Stimulated activated CD8-positive, alpha-beta memory T cell treated with anti-CD3 and anti-CD28 coated beads, Interleukin-12 subunit alpha, Interleukin-12 subunit beta, amount 100 ng/mL, for 24 hours (primary cell): ENCODE results near the gene IL9.

Experiments
- DNase-seq: peaks from one replicate; pipeline ENCODE4 v3.0.0-alpha.2; 2020; ENCODE audit errors: extremely low read depth

The IL9 gene

DNA sequence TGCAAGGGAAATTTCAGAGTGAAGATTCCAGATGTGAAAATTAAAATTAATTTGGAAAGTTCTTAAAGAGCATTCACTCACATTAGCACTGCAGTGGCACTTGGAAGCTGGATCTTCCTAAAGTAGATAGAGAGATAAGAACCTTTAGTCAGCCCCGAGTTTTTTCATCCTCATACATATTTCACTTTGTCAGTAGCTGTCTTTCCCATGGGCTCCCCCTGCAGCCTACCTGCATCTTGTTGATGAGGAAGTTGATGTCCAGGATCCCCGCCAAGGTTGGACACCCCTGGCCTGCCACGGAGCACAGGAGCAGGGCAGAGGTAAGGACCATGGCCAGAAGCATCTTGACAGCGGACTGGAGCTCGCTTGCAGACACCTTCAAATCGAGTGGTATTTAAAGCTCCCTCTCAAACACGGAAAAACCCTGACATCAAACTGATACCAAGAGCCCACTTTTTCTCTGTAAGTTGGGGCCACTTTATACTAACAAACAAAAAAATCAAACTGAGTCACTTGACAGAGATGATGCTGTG lies at the start of gene IL9:
IL9 (minus strand) TSS at position 368 of the 533 bp plus-strand sequence; CDS start at position 343, 25 bp downstream.
- no peak for DNase-seq

DNA sequence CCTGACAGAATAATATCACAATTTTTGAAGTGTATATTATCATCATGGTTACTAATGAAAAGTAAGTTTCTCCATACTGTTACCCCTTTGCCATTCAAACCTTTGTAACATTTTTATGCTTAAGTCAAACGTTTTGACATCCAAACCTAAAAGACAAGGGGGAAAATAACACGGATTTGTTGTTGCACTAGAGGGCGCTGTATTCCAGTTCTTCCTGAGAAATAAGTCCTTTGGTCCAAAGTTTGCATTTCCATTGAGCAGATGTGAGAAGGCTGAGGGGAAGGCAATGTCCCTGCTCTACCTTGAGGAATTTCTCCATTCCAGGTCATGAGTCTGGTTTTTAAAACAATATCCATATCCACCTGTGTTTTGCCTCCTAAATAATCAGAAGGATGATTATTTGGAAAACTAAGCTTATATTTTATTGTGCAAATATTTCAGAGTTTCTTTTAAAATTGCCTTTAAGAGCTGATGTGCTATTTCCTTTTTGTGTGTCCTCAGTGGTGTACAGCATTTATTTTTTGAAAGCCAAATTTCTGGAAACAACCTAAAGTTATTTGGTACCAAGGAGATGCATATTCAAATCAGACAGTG lies 49.4 kb upstream of the IL9 start:
- no peak for DNase-seq

DNA sequence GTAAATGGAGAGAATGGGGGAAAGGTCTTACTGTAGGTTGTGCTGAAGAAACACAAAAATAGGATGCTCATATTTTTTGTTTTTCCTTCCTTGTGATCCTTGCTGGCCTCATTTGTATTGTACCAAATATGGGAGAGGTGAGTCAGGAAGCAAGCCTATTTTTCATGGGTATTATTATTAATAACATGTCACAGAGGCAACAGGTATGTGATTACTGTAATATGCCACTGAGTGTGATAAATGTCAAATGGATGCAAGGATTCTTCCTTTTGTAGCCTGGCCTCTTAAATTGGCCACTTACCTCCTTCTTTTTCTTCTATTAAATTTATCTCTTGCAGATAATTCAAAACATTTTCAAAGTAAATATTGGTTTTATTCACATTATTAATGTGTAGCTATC lies 48.9 kb upstream of the IL9 start:
- no peak for DNase-seq

DNA sequence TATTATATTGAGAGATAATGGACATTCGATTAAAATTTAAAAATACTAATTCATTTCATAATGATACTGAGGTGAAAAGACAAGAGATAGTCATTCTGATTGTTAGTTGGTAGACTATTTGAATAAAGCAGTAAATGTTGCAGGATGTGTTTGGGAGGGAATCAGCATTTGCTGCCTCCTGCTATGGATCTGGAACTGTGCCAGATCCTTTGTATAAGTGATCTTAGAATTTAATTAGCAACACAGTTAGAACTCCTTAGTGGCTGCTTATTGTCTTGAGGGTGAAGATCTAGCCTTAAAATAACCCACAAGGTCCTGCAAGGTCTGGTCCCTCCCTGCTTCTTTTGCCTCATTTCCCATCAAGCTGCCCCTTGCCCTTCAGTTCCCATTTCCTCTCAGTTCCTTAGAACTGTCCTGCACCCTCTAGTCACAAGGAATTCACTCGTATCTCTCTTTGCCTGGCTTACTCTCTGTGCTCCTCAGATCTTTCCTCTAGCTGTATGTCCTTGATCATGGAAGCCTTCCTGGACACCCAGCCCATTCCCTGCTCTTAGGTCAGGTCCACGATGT lies 46.6 kb upstream of the IL9 start:
- DNase-seq: no peak

DNA sequence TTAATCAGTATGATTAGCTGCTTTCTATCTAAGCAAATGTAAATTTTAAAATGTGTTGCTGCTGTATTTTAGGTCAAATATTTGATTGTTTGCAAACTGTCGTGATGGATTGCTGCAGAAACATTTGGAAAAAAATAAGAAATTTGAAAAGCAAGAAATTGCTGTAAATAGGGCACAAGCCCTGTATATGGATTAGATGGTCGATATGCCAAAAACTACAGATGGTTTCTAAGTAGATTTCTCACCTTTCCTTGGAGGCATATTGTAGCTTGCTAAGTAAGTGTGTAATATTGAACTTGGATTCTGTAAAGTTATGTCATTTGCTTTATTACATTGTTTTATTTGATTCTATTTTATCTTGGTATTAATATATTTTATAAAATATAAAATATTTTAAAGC lies 46.1 kb upstream of the IL9 start:
- DNase-seq: no peak

DNA sequence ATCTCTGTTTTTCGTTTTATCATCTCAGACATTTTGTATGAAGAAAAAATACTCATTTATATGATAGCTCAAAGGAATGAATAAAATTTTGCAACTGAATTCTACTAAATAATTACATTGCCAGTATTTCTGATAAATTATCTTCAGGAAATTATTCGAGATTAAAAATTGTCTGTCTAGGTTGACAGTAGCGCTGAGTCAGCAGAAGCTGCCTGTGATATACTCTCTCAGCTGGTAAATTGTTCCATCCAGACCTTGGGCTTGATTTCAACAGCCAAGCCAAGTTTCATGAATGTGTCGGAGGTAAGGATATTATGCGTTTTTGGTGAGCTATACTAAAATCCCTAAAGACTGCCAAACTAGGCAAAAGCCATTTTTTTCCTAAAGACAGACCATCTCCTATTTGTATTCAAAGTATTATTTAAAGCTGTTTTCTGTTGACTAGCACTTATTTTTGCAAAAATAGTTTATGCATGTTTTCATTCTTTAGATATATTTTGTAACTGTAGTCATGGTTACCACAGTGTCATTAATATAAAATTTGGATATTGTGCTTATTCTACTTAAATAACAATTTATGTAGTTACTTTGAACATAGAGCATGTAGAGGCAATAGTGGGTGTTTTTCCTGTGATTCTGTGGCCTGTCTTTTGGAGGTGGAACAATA lies 41.7 kb upstream of the IL9 start:
- DNase-seq: no peak

DNA sequence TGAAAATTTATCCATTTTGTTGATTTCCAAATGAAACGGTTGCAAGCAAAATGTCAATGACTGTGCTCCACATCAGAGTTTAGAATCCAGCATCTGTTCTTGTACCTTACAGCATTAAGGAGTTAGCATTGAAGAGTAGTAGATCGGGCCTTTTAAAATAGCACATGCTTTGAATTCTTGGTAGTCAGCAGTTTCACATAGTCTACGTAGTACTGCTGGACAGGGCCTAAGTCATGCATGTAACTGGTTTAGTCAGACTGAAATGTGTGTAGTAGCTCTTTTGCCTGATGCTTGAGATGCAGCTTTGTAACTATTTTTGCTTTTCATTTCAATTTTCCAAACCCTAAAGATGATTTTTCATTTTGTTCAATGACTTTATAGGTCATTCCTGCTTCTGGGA lies 39.3 kb upstream of the IL9 start:
- DNase-seq: no peak

DNA sequence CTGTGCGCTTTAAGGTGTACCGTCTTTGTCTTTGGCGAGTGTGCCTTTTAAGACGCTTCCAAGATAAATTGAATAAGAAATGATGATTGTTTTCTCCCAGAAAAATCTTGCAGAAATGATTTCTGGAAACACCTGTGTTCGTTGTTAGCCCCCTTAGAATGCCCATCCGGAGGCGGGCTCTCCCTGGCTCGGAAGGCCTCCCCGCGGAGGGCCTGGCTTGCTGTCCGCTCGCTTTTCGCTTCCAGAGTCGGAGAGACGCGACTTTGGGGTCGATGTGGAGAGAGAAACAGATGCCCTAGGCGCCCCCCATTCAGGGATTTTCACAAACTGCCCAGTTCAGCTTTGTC lies 35.3 kb upstream of the IL9 start:
- no peak for DNase-seq

DNA sequence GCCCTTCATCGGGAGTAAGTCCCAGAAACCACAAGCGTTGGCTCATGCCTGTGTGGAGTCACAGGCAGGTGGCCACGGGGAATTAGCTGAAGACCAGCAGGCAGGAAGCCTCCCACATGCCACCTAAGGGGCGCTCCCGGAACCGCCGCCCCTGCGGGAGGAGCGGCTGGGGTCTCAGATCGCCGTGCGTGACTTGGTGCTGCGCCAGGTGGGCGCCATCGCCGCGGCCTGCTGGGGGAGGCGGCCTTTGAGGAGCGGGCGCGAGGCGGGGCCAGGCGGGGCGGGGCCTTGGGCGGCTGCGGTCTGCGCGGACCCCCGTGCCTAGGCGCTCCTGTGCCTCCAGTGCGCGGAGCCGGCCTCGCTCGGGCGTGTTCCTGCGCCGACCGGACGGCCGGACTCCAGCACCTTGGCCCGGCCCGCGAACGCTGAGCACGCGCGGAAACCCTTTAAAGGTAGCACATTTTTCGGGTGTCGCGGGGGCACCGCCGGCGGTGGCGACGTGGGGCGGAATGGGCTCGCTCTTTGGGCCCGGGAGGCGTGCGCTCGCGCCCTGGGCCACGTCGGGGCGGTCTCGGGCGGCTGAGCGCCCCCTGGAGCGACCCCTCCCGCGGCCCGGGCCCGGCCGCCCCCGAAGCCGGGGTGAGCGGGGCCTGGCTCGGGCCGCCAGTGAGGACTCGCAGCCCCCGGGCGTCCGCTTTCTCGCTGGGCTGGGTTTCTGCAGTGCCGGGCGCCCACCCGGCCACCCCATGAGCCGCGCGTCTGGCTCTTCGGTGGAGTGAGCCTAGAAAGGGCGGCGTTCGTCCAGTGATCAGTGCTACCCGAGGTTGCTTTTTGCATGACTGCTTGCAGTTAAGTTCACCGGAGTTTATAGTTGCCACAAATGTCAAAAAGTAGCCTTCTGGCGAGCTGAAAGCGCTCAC lies 34.6 kb upstream of the IL9 start:
- no peak for DNase-seq

DNA sequence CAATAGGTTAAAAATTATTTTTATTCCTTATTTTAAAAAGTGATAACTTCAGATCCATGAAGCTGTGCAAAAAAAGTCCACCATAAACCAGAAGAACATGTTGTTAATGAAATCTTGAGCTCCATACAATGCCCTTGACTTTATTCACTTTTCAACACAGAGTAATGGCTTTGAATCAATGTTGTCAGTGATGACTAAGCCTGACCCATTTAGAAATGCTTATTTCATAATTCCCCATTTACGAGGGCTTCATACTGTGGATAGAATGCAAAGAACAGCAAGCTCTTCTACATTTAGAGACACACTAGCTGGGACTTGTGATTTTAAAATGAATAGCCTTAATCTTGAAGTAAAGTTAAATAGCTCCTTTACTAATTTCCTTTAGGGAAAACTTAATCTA lies 25.7 kb upstream of the IL9 start:
- no peak for DNase-seq

DNA sequence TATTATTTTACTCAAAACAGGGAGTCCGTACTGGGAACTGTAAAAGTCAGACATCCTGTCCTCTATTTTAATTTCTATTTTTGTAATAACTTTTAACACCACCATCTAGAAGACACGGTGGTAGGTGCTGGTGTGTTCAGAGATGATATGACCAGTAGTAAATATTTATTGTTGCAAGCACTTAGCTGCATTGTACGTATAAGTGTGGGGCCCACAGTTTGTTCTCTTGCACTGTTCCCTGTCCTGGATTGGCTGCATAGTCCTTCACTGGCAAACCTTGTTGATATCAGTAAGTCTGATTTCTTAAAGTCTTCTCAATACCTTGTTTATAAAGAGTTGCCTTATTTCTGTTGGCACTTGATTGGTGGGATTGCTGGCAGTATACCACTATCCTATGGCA lies 24.6 kb upstream of the IL9 start:
- no peak for DNase-seq

DNA sequence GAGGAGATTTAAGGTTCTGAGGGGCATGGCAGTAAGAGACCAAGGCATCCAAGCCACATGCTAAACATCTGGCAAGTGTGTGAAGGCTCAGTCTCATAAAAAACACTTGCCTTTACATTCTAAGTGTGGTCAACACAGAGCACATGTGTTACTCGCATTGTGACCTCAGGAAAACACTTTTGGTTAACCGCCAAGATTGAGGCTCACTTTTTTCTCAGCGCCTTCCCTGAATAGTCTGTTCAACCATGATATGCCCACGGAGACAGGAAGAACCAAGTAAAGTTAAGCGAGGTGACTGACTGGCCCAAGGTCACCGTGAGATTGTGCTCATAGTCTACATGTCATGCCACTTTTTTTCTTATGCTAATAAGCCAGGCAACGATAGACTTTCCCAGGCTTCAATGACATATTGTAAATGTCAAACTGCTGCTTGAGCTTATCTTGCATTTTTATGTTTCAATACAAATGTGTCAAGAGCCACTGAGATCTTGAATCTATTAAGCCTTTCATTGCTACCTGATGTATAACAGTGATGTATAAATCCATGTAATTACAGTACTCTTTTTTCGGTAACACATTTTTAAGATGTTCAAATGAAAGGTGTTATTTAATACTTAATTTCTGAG lies 21.1 kb upstream of the IL9 start:
- DNase-seq: no peak

DNA sequence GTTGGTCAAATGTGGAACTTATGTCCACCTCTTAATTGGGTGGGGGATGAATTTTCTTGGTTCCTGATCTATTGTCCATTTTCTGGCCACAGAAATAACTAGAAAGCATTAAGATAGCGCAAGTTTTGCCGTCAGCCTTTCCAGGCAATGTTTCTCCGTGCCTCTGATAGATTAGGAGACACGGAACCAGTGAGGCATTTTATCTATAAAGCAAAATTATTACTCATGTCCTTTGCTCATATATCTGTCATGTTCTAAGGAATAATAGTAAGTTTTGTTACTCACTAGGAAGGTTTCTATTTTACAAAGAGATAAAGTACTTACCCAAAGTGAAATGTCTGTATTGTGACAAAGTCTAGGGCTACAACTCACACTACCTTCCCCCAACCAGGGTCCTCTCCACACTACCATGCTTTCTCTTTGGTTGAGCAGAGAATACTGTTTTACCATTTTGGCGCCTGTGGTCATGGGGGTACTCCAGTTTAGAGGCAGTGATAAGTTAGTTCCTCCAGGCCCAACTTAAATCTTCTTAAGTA lies 19.9 kb upstream of the IL9 start:
- no peak for DNase-seq

DNA sequence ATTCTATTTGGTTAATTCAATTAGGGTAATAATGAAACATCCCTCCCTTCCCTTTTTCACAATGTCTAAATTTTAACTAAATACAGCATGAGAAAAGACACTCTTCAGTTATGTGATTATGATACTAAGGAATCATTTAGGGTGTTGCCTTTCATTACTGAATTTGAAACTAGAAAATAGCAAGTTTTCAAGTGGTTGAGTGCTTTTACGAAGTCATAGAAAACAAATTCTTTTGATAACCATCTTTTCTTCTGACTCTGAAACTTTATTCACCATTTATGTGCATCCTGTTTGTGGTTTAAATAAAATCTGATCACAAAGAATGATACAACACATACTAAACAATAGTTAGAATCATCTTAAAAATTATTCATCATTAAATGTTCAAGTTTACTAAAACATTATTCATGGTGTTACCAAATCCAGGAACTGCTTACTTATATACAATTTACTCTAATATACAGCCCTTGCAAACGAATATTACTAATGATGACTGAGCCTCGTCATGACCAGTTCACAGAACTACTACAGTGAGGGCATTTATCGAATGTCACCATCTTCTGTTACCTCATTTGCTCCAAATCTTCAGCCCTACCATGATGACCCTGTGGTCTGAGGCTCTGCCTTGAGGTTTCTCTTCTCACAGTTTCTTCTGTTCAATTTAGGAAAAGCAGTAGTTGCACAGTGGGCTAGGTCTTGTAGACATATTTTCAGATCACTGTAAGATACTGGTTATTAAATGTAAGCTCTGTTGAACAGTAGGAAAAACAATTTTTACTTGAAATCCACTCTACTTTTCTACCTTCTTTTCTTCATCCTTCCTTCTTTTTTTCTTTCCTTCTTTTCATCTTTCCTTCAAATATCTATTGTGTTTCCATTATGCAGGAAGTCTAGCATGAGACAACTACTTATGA lies 18.3 kb upstream of the IL9 start:
- no peak for DNase-seq

DNA sequence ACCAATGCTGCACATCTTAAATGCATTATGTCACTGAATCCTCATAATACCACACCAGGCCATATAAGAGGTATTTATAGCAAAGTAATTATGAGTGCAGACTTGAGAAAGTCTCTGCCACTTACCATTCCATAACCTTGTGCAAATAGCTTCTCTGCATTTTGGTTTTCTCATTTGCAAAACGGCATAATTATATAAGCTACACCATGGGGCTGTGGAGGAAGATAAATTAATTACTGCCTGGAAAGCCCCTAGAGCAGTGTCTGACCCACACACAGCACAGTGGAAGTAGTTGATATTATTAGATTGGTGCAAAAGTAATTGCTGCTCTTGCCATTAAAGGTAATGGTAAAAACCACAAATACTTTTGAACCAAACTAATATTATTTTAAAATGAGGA lies 9.5 kb upstream of the IL9 start:
- no peak for DNase-seq

DNA sequence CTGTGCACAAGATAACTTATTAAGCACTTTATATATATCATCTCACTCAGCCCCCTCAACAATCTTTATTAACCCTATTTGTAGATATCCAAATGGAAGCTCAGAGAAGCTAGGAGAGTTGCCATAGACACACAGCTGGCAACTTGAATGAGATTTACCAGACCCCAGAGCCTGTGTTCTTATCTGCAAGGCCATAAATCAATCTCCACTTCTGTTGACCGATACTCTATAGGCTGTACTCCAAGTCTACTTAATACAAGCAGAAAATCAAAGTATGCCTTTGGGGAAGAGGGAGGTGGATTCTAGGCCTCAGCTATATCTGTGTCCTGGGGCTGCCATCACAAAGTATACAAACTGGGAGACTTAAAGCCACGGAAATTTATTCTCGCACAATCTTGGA lies 6.0 kb upstream of the IL9 start:
- no peak for DNase-seq

DNA sequence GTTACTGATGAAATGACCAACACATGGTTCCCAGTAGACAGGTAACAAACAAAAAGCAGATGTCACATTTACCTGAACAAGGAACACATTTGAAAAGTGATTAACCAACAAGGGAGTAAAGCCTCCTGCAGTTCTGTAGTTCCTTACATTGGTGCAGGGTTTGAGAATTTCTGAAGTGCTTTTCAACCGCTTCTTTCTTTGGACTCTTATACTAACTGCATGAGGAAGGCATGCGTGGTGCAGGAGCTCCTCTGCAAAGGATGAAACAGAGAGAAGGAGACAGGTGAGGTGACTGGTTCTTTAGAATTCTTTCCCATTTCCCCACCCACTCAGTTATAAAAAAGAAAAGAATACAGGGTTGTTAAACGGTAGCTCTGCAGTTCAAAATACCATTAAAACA lies 4.6 kb upstream of the IL9 start:
- DNase-seq: no peak

DNA sequence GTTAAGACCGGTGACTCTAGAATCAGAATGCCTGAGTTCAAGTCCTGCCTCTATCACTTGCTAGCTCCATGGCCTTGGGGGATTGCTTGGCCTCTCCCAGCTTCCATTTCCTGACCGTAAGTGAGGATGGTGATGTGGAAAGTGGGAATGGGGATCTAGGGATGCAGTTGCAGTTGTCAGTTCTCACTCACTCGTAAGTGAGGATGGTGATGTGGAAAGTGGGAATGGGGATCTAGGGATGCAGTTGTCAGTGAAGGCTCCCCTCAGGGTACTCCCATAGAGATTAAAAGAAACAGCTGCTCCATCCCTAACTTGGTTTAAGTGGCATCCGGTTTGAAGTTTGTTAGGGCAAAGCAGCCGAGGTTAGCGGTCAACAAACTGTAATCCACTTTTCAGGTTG lies 3.0 kb upstream of the IL9 start:
- no peak for DNase-seq

DNA sequence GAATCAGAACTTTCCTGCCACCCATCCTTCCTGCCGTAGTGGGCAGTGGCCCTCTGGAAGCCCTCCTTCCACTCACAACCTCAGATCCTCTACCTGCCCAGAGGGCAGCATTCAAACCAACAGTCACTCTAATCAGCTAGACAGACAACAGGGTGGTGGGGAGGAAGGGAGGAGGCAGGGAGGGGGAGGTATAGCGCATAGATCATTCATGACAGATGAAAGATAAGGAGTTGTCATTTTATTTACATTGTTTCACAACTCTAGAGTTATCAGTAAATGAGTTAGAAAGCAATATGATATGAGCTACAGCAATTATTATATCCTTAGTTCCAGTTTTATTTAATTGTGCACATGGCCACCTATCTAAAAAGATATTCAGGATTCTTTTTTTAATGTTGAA lies 852 bp downstream of the IL9 start:
- no peak for DNase-seq

DNA sequence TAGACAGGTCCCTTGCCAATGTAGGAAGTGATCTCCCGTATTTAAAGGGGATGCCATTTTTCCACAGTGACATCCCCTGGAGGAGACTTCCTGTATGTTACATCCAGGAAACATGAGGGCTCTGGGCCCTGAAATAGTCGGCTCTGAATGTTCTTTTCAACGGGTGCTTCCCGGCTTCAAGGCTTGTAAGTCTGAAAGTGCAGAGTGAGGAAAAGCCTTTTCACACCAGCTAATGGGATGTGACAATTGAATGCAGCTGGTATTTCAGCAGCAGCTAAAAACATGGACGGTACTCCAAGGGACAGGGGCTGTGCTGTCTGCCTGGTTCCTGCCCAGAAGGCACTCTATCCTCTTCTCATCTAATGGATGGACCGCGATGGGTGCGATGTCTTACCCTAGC lies 1.4 kb downstream of the IL9 start:
- DNase-seq: no peak

DNA sequence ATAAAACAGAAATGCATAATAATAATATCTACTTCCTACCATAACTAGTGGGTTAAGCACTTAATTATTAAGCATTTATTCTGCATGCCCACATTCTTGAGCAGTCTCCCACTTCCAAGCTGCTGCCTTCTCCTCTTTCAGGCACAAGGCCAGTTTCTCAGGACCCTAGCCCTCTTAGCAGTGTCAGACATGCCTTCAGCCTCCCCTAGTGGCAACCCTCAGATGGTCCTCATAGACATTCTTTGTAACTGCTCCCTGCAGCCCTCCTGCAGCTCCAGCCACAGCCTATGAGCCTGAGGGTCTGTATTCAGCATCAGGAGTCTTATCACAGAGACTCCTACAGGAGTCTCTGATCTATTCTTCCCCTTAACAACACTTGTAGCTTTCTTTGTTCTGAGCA lies 3.9 kb downstream of the IL9 start:
- DNase-seq: no peak
